ENCODE data around the gene BAIAP2L1.
"Not testable (repeated sequence)": the region's sequence is repeated elsewhere in the genome, so short reads cannot be mapped to it uniquely, and the experiment has no call there.

DNA sequence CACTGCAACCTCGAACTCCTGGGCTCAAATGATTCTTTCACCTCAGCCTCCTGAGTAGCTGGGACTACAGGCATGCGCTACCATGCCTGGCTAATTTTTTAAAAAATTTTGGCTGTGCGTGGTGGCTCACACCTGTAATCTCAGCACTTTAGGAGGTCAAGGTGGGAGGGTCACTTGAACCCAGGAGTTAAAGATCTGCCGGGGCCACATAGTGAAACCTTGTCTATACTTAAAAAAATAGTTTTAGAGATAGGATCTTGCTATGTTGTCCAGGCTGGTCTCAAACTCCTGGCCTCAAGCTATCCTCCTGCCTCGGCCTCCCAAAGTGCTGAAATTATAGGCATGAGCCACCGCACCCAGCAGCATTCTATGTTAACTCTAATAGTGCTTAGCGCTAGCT is 7.3 kb upstream of the BAIAP2L1 start:
- TF ChIP-seq ZSCAN30 (tag by site-specific recombination; IDR thresholded peaks at IDR 0.05); CTCF (tag by site-specific recombination; IDR thresholded peaks at IDR 0.05); ZNF280D (tag by site-specific recombination; IDR thresholded peaks at IDR 0.05); ZFP41 (tag by site-specific recombination; IDR thresholded peaks at IDR 0.05; ENCODE audit: borderline replicate concordance); TCF7L2 (IDR thresholded peaks at IDR 0.05; ENCODE audit: borderline replicate concordance, low read depth, low read length); ZBTB49 (tag by site-specific recombination; IDR thresholded peaks at IDR 0.05; ENCODE audit: low read depth); GFI1B (tag by site-specific recombination; IDR thresholded peaks at IDR 0.05): not testable (repeated sequence)
- TF ChIP-seq, protein P1, sequence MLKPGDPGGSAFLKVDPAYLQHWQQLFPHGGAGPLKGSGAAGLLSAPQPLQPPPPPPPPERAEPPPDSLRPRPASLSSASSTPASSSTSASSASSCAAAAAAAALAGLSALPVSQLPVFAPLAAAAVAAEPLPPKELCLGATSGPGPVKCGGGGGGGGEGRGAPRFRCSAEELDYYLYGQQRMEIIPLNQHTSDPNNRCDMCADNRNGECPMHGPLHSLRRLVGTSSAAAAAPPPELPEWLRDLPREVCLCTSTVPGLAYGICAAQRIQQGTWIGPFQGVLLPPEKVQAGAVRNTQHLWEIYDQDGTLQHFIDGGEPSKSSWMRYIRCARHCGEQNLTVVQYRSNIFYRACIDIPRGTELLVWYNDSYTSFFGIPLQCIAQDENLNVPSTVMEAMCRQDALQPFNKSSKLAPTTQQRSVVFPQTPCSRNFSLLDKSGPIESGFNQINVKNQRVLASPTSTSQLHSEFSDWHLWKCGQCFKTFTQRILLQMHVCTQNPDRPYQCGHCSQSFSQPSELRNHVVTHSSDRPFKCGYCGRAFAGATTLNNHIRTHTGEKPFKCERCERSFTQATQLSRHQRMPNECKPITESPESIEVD (tag by site-specific recombination; IDR thresholded peaks at IDR 0.05) = not testable (repeated sequence)
